MM.1S (cell line): ENCODE data around the gene ATP13A1.

ENCODE experiments used
- DNase-seq: peaks from one replicate; pipeline ENCODE4 v3.0.0-alpha.2; 2015
- H2AFZ ChIP-seq: fragments of 300-600 bp; sonication (generic); 2 replicates; pipeline ENCODE4 v1.6.0; 2016; ENCODE audit warnings: antibody characterized with exemption, low read length
- H3F3A ChIP-seq: fragments of 300-600 bp; sonication (generic); 2 replicates; pipeline ENCODE4 v1.6.1; 2016; ENCODE audit warnings: mild to moderate bottlenecking, antibody characterized with exemption, low read length, moderate library complexity, mixed read lengths; ENCODE audit not compliant: insufficient read depth
- H3K27ac ChIP-seq: fragments of 300-600 bp; sonication (generic); 2 replicates; pipeline ENCODE4 v1.5.1; 2016; ENCODE audit warnings: mild to moderate bottlenecking, low read length
- H3K27me3 ChIP-seq: fragments of 300-600 bp; sonication (generic); replicated peaks from 2 replicates; pipeline ENCODE4 v1.6.0; 2016; ENCODE audit warnings: low read length; ENCODE audit not compliant: insufficient read depth
- H3K36me3 ChIP-seq: fragments of 300-600 bp; sonication (generic); replicated peaks from 2 replicates; pipeline ENCODE4 v1.6.1; 2016; ENCODE audit warnings: mild to moderate bottlenecking, low read length, mixed read lengths; ENCODE audit not compliant: insufficient read depth
- H3K4me1 ChIP-seq: fragments of 300-600 bp; sonication (generic); 2 replicates; pipeline ENCODE4 v1.6.1; 2016; ENCODE audit warnings: low read length, mixed read lengths
- H3K4me2 ChIP-seq: fragments of 300-600 bp; sonication (generic); 2 replicates; pipeline ENCODE4 v1.6.0; 2016; ENCODE audit warnings: low read depth, low read length
- H3K4me3 ChIP-seq: fragments of 300-600 bp; sonication (generic); 2 replicates; pipeline ENCODE4 v1.5.1; 2016; ENCODE audit warnings: low read length, mixed read lengths
- H3K79me2 ChIP-seq: fragments of 300-600 bp; sonication (generic); 2 replicates; pipeline ENCODE4 v1.6.1; 2016; ENCODE audit warnings: mixed run types, low read length, mixed read lengths
- H3K9ac ChIP-seq: fragments of 300-600 bp; sonication (generic); 2 replicates; pipeline ENCODE4 v1.6.1; 2016; ENCODE audit warnings: low read length, mixed read lengths
- H3K9me2 ChIP-seq: fragments of 300-600 bp; sonication (generic); replicated peaks from 2 replicates; pipeline ENCODE4 v1.6.1; 2016; ENCODE audit warnings: mild to moderate bottlenecking, low read length, mixed read lengths; ENCODE audit not compliant: insufficient read depth
- H3K9me3 ChIP-seq: fragments of 300-600 bp; sonication (generic); replicated peaks from 2 replicates; pipeline ENCODE4 v1.6.1; 2016; ENCODE audit warnings: mild to moderate bottlenecking, low read length, mixed read lengths; ENCODE audit not compliant: insufficient read depth
- H4K20me1 ChIP-seq: fragments of 300-600 bp; sonication (generic); 2 replicates; pipeline ENCODE4 v1.6.1; 2016; ENCODE audit warnings: mild to moderate bottlenecking, low read length, moderate library complexity, mixed read lengths; ENCODE audit not compliant: insufficient read depth
- CTCF ChIP-seq: fragments of 300-600 bp; sonication (generic); IDR thresholded peaks from 2 replicates; pipeline ENCODE4 v1.5.1; 2016; ENCODE audit warnings: antibody characterized with exemption, low read length, mixed read lengths
- EZH2 ChIP-seq: fragments of 300-600 bp; sonication (generic); optimal IDR thresholded peaks from 2 replicates; pipeline ENCODE3; 2017; ENCODE audit warnings: low read depth, mild to moderate bottlenecking, antibody characterized with exemption, low read length, mixed read lengths
- EZH2phosphoT487 ChIP-seq: fragments of 300-600 bp; sonication (generic); IDR thresholded peaks from 2 replicates; pipeline ENCODE4 v1.6.1; 2018; ENCODE audit warnings: antibody characterized with exemption, low read length

ATP13A1 gene

DNA sequence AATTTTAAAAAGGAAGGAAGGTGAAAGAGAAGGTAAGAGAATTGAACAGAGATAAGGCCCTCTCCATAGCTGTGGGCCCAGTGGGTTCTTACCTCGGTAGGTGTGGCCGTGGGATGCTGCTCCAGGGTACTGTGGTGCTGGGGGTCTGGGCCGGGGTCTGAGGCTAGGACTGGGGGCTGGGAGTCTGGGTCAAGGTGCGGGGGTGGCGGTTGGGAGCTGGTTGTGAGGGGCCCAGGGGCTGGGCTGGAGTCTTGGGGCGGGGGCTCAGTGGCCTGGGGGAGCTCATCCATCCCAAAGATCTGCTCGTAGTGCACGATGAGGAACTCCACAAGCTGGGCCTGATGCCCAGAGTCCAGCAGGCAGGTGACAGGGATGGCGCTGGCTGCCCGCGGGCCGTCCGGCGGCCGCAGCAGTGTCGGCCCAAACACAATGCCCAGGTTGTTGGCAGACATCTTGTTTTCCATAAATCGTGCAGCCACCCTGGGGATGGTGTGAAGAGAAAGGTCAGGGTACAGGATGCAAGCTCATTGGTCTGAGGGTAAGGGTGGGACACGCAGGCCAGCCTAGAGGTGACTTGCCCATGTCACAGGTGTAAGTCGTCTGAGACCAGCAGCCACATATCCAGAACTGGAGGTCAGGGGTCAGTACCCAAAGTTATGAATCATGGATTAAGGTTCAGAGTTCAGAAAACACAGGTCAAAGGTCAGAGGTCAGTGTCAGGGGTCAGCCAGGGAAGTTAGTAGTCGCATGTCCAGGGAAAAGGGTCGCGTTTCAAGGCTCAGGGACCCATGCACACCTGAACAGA is 29.6 kb downstream of the ATP13A1 start:
- Histone ChIP-seq H3K79me2 (no peaks in the 10 kb centered on the region), H3F3A (no peaks in the 10 kb centered on the region), H3K27me3 (no peaks in the 10 kb centered on the region), H3K4me1 (no peaks in the 10 kb centered on the region), H3K9me2 (no peaks in the 10 kb centered on the region), H3K36me3 (no peaks in the 10 kb centered on the region), H3K9me3 (no peaks in the 10 kb centered on the region), H3K4me2 (no peak overlapping the region), H2AFZ (no peak overlapping the region), H4K20me1 (no peaks in the 10 kb centered on the region), H3K9ac (no peak overlapping the region), H3K4me3 (no peak overlapping the region), H3K27ac (no peak overlapping the region)
- DNase-seq = no peak
- TF ChIP-seq EZH2 = no peak
- no peak for TF ChIP-seq EZH2phosphoT487
- TF ChIP-seq CTCF = no peak

- no peaks in the 10 kb centered on the region for H3K79me2 ChIP-seq
- TF ChIP-seq EZH2 (no peak), EZH2phosphoT487 (no peak), CTCF (no peak)
- no peaks in the 10 kb centered on the region for H3K4me1 ChIP-seq
- no peak overlapping the region for H3K27ac ChIP-seq
- H3K27me3 ChIP-seq = no peaks in the 10 kb centered on the region
- DNase-seq = no peak
- H2AFZ ChIP-seq = no peak overlapping the region
- no peak overlapping the region for H3K4me2 ChIP-seq
- H3K9ac ChIP-seq = no peak overlapping the region
- H3K9me3 ChIP-seq = no peaks in the 10 kb centered on the region
- no peaks in the 10 kb centered on the region for H3K9me2 ChIP-seq
- no peaks in the 10 kb centered on the region for H3K36me3 ChIP-seq
- H4K20me1 ChIP-seq = no peaks in the 10 kb centered on the region
- H3F3A ChIP-seq = no peaks in the 10 kb centered on the region
- H3K4me3 ChIP-seq = no peak overlapping the region
Measured at GRCh38 chr19:19632661-19633060, 30.8 kb downstream of the ATP13A1 start.

- H3K27me3 ChIP-seq = no peaks in the 10 kb centered on the region
- no peak overlapping the region for H3K9ac ChIP-seq
- H2AFZ ChIP-seq = no peak overlapping the region
- H3K9me2 ChIP-seq = no peaks in the 10 kb centered on the region
- H3K4me1 ChIP-seq = no peaks in the 10 kb centered on the region
- H3K4me3 ChIP-seq = no peak overlapping the region
- H3K27ac ChIP-seq = no peak overlapping the region
- H4K20me1 ChIP-seq = no peaks in the 10 kb centered on the region
- DNase-seq = no peak
- TF ChIP-seq EZH2 (no peak), CTCF (no peak), EZH2phosphoT487 (no peak)
- H3K4me2 ChIP-seq = no peak overlapping the region
- no peaks in the 10 kb centered on the region for H3K36me3 ChIP-seq
- no peaks in the 10 kb centered on the region for H3K79me2 ChIP-seq
- no peaks in the 10 kb centered on the region for H3F3A ChIP-seq
- H3K9me3 ChIP-seq = no peaks in the 10 kb centered on the region
Measured at GRCh38 chr19:19631346-19631745, 32.1 kb downstream of the ATP13A1 start.
